Left lung (tissue), 10 donors: ENCODE data around the gene TTC7B. TPM values are rescaled to one million over a fixed set of nuclear protein-coding genes. Genes with fewer than 3 reads are reported as not detected.

Experiments
- ATAC-seq: fragments of 200-7000 bp; cut with Tn5 transposase; one replicate; pipeline ENCODE4 v1.9.1; 2020; ENCODE audit warnings: moderate library complexity
- DNase-seq, 4 donors: peaks; one replicate each; pipeline ENCODE4 v3.0.0-alpha.2; 2013 to 2020
- H3K27ac ChIP-seq, 2 donors: fragments of 200-600 bp; sonication (generic) in 1 of 2; one replicate each; pipeline versions ENCODE4 v1.5.0 to v1.8.0; 2020 to 2021
- H3K27me3 ChIP-seq, 2 donors: fragments of 200-600 bp; sonication (generic) in 1 of 2; one replicate each; pipeline versions ENCODE4 v1.5.0 to v1.8.0; 2020 to 2021
- H3K36me3 ChIP-seq, 2 donors: fragments of 200-600 bp; sonication (generic) in 1 of 2; one replicate each; pipeline versions ENCODE4 v1.5.0 to v1.8.0; 2020 to 2021
- H3K4me1 ChIP-seq, 2 donors: fragments of 200-600 bp; one replicate each; pipeline ENCODE4 v1.8.0; 2021
- H3K4me3 ChIP-seq, 2 donors: fragments of 200-600 bp; sonication (generic) in 1 of 2; one replicate each; pipeline versions ENCODE4 v1.5.0 to v1.8.0; 2020 to 2021; ENCODE audit warnings: mild to moderate bottlenecking in 1 of 2
- H3K9me3 ChIP-seq, 2 donors: fragments of 200-600 bp; sonication (generic) in 1 of 2; one replicate each; pipeline versions ENCODE4 v1.5.0 to v1.8.0; 2020 to 2021
- intact Hi-C, 2 donors: fragments of 100-400 bp; cut with DNase I; formaldehyde crosslinking; loops; one replicate each; pipeline versions ENCODE4 v1.11.2 to v1.14.2; 2022
- polyA plus RNA-seq, 6 donors: library from polyadenylated mRNA; unstranded; fragments of 120-200 nt; gene quantifications; one replicate each; pipeline ENCODE4 v1.2.1, GENCODE V29; 2013; ENCODE audit not compliant: insufficient read length in 6 of 6
- total RNA-seq, 2 donors: library from RNA; stranded (reverse); fragmentation: NEBNext Ultra II Directional; extraction: Animal tissue kit (Norgen Biotek cat#: 25700); gene quantifications; one replicate each; pipeline ENCODE4 v1.2.1, GENCODE V29; 2021
- TF ChIP-seq, protein P1 (sequence below), 2 donors: fragments of 200-600 bp; sonication (generic) in 1 of 2; IDR thresholded peaks; one replicate each; pipeline versions ENCODE4 v1.5.0 to v1.8.0; 2021; ENCODE audit warnings: antibody characterized with exemption in 2 of 2
- donor health status: DM: no; HTN: yes; CAD: no.
- donor health status: DM: no; HTN: no; CAD: no.

Gene TTC7B
- total and polyA plus RNA-seq, 8 donors = 26.8 to 47.5 (median 39.5) TPM

GRCh38 chr14:90717916-90718315 lies 98.3 kb downstream of the TTC7B start:
- no peak overlapping the region for H3K4me3 ChIP-seq
- no peak for ATAC-seq
- intact Hi-C loops = no loop called here

GRCh38 chr14:90715993-90716392 lies 100.2 kb downstream of the TTC7B start:
- intact Hi-C loops = no loop called here
- no peak overlapping the region for H3K4me3 ChIP-seq
- no peak overlapping the region for H3K27ac ChIP-seq
- no peak for DNase-seq
- peaks cover 0 to 3% of the 10 kb centered on the region in 2 donors for H3K4me1 ChIP-seq
- no peaks in the 10 kb centered on the region for H3K9me3 ChIP-seq
- TF ChIP-seq, protein P1, sequence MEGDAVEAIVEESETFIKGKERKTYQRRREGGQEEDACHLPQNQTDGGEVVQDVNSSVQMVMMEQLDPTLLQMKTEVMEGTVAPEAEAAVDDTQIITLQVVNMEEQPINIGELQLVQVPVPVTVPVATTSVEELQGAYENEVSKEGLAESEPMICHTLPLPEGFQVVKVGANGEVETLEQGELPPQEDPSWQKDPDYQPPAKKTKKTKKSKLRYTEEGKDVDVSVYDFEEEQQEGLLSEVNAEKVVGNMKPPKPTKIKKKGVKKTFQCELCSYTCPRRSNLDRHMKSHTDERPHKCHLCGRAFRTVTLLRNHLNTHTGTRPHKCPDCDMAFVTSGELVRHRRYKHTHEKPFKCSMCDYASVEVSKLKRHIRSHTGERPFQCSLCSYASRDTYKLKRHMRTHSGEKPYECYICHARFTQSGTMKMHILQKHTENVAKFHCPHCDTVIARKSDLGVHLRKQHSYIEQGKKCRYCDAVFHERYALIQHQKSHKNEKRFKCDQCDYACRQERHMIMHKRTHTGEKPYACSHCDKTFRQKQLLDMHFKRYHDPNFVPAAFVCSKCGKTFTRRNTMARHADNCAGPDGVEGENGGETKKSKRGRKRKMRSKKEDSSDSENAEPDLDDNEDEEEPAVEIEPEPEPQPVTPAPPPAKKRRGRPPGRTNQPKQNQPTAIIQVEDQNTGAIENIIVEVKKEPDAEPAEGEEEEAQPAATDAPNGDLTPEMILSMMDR (IDR thresholded peaks at IDR 0.05) = no peak
- H3K27me3 ChIP-seq = no peaks in the 10 kb centered on the region
- ATAC-seq = no peak
- no peaks in the 10 kb centered on the region for H3K36me3 ChIP-seq

More at GRCh38 chr14:90717916-90718315, 98.3 kb downstream of the TTC7B start:
- Histone ChIP-seq H3K4me1 (peaks cover 3 to 9% of the 10 kb centered on the region in 2 donors), H3K27ac (no peak overlapping the region), H3K27me3 (no peaks in the 10 kb centered on the region), H3K36me3 (no peaks in the 10 kb centered on the region), H3K9me3 (no peaks in the 10 kb centered on the region)
- TF ChIP-seq, protein P1 (IDR thresholded peaks at IDR 0.05) = no peak
- no peak for DNase-seq

GRCh38 chr14:90715495-90715894 lies 100.7 kb downstream of the TTC7B start:
- TF ChIP-seq, protein P1 (IDR thresholded peaks at IDR 0.05) = no peak
- Histone ChIP-seq H3K27me3 (no peaks in the 10 kb centered on the region), H3K27ac (no peak overlapping the region), H3K4me3 (no peak overlapping the region), H3K36me3 (no peaks in the 10 kb centered on the region), H3K4me1 (peaks cover 0 to 3% of the 10 kb centered on the region in 2 donors), H3K9me3 (no peaks in the 10 kb centered on the region)
- DNase-seq = no peak
- intact Hi-C loops = no loop called here
- no peak for ATAC-seq

- Histone ChIP-seq H3K4me3 (no peak overlapping the region), H3K36me3 (no peaks in the 10 kb centered on the region), H3K9me3 (no peaks in the 10 kb centered on the region), H3K27me3 (no peaks in the 10 kb centered on the region), H3K4me1 (peaks cover 0 to 3% of the 10 kb centered on the region in 2 donors), H3K27ac (no peak overlapping the region)
- TF ChIP-seq, protein P1 (IDR thresholded peaks at IDR 0.05) = no peak
- intact Hi-C loops = no loop called here
- ATAC-seq (no peak), DNase-seq (no peak)
Measured at GRCh38 chr14:90714811-90715210, 101.4 kb downstream of the TTC7B start.

DNA sequence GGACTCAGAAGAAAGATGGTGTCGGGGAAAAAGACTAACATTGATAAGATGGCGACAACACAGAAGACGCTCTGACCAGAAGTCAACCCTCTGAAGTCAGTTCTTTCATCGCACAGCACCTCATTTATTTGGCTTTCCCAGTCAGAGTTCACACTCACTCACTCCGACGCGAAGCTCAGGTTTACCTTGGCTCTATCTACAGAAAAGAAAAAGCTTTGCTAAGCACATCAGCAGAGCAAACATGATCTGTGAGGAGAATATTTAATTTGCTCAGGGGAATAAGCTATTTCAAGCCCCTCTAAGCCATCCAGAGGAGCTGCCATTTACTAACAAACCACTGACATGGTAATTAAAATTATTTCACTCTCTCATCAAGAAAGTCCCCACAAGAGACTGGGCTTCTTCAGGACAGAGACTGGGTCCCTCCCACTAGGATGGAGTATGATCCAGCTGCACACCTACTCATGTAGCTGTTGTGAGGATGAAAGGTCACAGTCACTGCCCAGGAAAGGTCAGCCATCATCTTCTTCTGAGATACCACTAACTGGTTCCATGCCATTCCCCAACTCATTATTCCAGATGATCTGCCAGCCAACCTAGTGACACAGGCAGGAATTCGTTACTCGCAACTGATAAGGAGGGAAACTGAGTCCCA lies 111.4 kb downstream of the TTC7B start:
- Histone ChIP-seq H3K4me3 (no peak overlapping the region), H3K27ac (no peak overlapping the region), H3K4me1 (peaks cover 0 to 9% of the 10 kb centered on the region in 2 donors), H3K27me3 (no peaks in the 10 kb centered on the region), H3K9me3 (no peaks in the 10 kb centered on the region), H3K36me3 (no peaks in the 10 kb centered on the region)
- intact Hi-C loops = no loop called here
- DNase-seq = no peak
- no peak for ATAC-seq
- TF ChIP-seq, protein P1 (IDR thresholded peaks at IDR 0.05) = no peak
